A673 (cell line): ENCODE measurements around the gene ANKRD55.

Source experiments
- CTCF ChIP-seq: fragments of 300-800, 200-600 bp; sonication (generic); conservative IDR thresholded peaks from 2 replicates; pipeline ENCODE4 v1.5.1; 2017; ENCODE audit warnings: low read depth, mild to moderate bottlenecking, antibody characterized with exemption, low read length, moderate library complexity, mixed read lengths
- EZH2 ChIP-seq: fragments of 200-600 bp; sonication (generic); IDR thresholded peaks from 2 replicates; pipeline ENCODE4 v1.6.1; 2017; ENCODE audit warnings: borderline replicate concordance, low read depth, mild to moderate bottlenecking, mixed read lengths, antibody characterized with exemption, low read length; ENCODE audit not compliant: poor library complexity, severe bottlenecking

DNA sequence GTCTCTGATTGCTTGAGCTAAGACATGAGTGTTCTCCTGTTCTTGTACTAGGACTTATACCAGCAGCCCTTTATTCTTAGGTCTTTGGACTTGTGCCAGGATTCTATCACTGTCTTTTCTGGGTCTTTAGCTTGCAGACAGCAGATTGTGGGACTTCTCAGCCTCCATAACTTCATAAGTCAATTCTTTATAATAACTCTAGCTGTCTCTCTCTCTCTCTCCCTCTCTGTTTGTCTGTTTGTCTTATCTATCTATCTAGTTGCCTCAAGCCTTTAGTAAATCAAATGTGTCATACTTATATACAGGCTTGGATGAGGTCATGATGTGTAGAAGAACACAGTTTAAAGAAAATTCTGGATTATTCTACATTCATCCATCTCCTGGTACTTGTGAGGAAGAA, 11.5 kb upstream of the ANKRD55 start:
- TF ChIP-seq CTCF (no peak), EZH2 (no peak)
